Stimulated activated CD8-positive, alpha-beta memory T cell treated with anti-CD3 and anti-CD28 coated beads, Interleukin-12 subunit alpha, Interleukin-12 subunit beta, amount 100 ng/mL, for 1 hour (primary cell): ENCODE results near the gene ATG4B.
"Not testable (repeated sequence)": the region's sequence is repeated elsewhere in the genome, so short reads cannot be mapped to it uniquely, and the experiment has no call there.

Source experiments
- DNase-seq: peaks from one replicate; pipeline ENCODE4 v3.0.0-alpha.2; 2020; ENCODE audit warnings: low read depth

The ATG4B gene

GRCh38 chr2:241640165-241640795 lies 2.8 kb downstream of the ATG4B start:
- DNase-seq: no peak

DNA sequence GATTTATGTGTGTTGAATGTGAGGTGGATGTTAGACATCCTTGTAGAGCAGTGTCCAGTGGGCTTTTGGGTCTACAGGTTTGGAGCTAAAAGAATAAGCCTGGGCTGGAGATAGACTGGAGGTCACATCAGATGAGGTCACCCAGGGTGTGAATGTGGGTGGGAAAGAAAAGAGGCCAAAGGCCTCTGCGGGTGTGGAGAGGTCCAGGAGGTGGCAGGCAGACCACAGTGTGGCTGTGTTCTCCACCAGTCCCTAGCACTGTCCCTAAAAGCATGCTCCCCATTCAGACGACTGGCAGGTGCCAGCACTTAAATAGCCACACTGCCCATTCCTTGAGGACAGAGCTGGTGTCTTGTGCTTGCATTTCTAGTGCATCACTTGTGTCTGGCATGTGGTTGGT lies 4.1 kb downstream of the ATG4B start:
- no peak for DNase-seq

- no peak for DNase-seq
Observed at GRCh38 chr2:241645056-241645914, 7.8 kb downstream of the ATG4B start.

DNA sequence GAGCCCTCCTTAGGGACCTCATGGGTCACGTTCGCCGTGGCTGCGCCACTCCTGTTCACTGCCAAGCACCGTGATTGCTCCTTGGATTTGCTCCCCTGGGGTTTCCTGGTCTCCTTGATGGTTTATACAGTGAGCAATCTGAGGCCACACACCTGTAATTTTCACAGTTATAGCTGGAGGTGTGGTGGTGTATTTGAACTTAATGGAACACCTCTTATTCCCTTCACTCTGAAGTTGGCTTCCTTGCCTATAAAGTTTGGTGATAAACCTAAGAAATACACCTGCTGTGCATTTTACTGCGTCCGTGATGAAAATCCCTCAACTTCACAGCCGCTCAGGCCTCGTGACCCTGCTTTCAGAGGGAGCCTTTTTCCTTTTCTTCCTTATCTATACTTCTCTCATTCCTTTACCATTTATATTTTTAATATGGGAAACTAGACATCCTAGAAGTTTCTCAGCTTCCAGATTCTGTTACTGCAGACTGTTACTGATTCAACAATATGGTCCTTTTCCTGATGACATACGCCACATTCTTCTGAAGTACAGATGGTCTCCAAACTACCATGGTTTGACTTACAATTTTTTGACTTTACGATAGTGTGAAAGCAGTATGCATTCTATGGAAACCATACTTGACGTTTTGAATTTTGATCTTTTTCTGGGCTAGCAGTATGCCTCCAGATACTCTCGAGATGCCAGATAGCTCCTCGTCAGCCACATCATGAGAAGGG lies 8.6 kb downstream of the ATG4B start:
- DNase-seq: no peak

DNA sequence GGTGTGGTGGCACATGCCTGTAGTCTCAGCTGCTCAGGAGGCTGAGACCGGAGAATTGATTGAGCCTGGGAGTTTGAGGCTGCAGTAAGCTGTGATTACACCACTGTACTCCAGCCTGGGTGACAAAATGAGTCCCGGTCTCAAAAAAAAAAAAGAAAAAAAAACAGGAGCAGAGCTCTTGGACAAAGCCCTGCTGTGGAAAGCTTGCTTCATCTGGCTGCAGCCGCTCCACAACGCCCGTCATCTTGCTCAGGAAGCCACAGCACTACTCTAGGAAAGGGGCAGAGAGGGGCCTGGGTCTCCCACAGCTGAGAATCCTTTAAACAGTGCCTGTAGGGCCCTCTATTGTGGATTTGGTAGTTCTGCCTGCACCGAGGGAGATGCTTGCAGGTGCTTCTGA lies 11.0 kb downstream of the ATG4B start:
- DNase-seq: no peak

- no peak for DNase-seq
Observed at GRCh38 chr2:241649404-241649803, 11.9 kb downstream of the ATG4B start.

DNA sequence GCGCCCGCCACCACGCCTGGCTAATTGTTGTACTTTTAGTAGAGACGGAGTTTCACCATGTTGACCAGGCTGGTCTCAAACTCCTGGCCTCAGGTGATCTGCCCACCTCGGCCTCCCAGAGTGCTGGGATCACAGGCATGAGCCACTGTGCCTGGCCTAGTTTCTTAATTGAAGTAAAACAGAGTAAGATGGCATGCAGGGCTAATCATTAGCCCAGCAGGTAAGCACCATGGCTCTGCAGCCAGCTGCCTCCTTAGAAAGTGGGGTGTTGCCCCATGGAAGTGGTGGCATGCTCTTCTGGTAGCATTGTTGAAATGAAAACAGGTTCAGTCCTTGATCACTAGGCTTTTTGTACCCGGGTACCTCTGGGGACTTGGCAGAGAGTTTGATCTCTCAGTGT lies 12.4 kb downstream of the ATG4B start:
- no peak for DNase-seq

DNA sequence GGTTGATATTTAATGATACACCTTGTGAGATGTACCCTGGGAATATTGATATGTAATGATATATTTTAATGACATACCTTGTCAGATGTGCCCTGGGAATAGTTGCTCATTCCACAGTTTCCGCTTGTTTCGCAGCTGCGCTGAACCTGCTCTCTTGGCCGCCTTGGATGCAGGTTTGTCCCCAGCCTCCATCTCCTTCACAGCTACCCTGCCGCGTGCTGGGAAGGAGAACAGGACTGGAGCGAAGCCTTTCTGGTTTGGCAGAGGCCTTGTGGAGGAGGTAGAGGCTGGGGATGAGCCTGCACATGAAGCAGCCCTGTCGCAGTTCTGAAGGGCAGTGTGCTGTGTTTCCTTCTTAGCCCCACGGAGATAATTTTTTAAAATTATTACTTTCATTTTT lies 14.6 kb downstream of the ATG4B start:
- DNase-seq: no peak

DNA sequence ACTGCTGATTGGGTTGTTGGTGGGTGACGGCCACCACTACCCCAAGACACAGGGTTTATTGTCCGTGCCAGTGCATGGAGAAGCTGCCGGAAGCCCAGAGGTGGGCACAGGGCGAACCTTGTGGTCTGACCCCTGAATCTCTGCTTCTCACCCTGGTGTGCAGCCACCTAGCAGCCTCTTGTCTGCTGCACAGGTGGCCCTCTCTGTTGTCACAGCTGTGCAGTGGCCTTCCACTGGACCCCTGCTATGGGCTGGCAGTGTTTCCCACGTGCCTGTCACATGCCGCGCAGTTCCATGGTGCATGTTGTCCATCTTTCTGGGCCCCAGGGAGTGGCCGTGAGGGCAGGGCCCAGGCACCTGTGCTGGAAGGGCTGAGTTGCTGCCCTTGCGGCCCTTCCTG lies 15.2 kb downstream of the ATG4B start:
- DNase-seq: no peak

DNA sequence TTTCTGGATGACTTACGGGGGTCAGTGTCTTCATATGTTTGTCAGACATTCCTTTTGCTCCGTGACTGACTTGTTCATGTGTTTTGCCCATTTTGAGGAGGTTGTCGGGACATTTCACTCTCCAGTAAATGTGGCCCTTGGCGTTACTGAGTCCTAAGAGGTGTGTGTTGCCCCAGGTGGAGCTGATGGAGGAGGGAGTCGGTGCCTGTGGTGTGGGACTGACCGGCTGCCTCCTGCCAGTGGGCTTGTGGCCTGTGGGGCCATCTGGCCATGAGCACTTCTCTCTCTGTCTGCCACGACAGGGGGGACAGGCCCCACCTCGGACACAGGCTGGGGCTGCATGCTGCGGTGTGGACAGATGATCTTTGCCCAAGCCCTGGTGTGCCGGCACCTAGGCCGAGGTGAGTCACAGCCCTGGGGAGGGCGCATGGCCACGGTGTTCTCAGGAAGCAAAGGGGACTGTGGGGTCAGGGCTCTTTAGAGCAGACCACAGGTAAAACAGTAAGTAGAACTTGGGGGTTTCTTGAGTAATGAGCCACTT lies 15.8 kb downstream of the ATG4B start:
- DNase-seq: no peak

GRCh38 chr2:241654551-241654950 lies 17.1 kb downstream of the ATG4B start:
- DNase-seq: no peak

- no peak for DNase-seq
Observed at GRCh38 chr2:241655516-241656189, 18.2 kb downstream of the ATG4B start.

GRCh38 chr2:241656190-241656741 lies 18.8 kb downstream of the ATG4B start:
- DNase-seq: no peak

GRCh38 chr2:241657786-241658254 lies 20.3 kb downstream of the ATG4B start:
- no peak for DNase-seq

DNA sequence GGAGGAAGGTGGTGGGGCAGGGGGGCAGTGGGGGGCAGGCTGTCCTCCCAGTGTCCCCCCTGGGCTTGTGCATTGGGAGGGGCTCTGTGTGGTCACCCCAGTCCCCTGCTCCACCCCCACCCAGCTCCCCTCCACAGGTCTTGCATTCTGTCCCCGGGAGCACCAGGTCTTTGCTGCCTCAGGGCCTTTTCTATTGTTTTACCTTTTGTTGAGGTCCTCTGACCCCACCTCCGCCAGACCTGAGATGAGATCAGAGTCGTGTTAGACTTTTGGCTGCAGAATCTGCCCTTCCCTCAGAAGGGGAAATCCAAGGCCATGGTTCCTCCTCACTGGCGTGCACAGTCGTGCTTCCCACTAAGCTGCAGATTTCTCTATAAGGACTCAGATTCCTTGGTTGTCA lies 20.8 kb downstream of the ATG4B start:
- DNase-seq: no peak

DNA sequence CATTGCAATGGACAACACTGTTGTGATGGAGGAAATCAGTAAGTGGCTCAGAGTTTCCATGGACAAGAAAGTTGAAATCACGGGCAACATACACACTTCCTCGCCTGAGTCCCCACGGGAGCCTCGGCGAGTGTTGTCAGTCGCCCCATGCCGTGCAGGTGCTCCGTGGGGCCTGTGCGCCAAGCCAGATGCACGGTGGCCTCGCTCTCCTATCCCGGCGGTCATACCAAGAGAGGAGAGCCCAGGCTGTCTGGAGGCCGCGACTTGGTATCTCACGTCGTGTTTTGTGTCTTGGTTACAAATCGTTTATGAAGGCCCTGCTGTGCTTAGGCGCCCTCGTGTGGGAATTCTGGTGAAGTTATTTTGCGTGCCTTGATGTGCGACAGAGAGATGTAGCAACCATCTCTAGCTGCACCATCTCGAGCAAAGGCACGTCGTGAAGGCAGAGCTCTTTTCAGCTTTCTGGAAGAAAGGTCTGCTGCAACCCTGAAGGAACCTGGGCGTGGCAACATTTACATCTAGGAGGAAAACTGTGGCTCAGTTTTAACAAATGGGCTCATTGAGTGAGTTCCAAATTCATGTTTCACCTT lies 21.8 kb downstream of the ATG4B start:
- DNase-seq: no peak

- DNase-seq: no peak
Observed at GRCh38 chr2:241660593-241661213, 23.2 kb downstream of the ATG4B start.

DNA sequence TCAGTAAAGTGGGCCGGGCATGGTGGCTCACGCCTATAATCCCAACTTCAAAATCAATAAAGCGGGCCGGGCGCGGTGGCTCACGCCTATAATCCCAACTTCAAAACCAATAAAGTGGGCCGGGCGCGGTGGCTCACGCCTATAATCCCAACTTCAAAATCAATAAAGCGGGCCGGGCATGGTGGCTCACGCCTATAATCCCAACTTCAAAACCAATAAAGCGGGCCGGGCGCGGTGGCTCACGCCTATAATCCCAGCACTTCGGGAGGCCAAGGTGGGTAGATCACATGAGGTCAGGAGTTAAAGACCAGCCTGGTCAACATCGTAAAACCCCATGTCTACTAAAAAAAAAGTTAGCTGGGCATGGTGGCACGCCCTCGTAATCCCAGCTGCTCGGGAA lies 25.2 kb downstream of the ATG4B start:
- not testable (repeated sequence) for DNase-seq

GRCh38 chr2:241665731-241666440 lies 28.4 kb downstream of the ATG4B start:
- DNase-seq: no peak
